Measurements from ENCODE around the gene USP40. TPM values are rescaled to one million over a fixed set of nuclear protein-coding genes. Genes with fewer than 3 reads are reported as not detected.

Gene USP40
- total RNA-seq, 1 donor from 2014 or later, result 47.6 TPM

DNA sequence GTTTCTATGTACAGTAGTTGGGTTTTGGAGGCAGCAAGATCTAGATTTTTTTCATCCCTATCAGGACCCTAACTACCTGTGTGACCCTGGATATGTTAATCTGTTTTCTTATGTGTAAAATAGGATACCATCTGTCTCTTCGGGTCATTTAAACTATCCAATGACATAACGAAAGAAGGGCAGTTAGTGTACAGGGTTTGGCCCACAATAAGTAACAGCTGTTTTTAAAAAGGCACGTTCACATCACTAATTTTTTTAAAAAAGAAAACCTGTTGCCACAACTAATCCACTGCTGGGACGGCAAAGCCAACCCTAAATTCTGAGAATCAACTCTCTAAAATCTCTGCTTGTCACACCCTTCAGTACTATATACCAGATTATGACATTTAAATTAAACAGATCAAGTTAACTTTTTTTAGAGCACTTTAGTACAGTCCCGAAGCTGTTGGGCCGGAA, 869 bp downstream of the USP40 start:
- ATAC-seq, result no peak
- Histone ChIP-seq H3K4me3 (peak overlapping the region; percentile 92), H3K4me1 (peaks cover 17% of the 10 kb centered on the region), H3K27me3 (no peaks in the 10 kb centered on the region), H3K9me3 (no peaks in the 10 kb centered on the region), H3K36me3 (peaks cover 2% of the 10 kb centered on the region), H3K27ac (peak overlapping the region; percentile 97)
- intact Hi-C loops (cut with DNase I), result no loop called here
- TF ChIP-seq, protein P1, sequence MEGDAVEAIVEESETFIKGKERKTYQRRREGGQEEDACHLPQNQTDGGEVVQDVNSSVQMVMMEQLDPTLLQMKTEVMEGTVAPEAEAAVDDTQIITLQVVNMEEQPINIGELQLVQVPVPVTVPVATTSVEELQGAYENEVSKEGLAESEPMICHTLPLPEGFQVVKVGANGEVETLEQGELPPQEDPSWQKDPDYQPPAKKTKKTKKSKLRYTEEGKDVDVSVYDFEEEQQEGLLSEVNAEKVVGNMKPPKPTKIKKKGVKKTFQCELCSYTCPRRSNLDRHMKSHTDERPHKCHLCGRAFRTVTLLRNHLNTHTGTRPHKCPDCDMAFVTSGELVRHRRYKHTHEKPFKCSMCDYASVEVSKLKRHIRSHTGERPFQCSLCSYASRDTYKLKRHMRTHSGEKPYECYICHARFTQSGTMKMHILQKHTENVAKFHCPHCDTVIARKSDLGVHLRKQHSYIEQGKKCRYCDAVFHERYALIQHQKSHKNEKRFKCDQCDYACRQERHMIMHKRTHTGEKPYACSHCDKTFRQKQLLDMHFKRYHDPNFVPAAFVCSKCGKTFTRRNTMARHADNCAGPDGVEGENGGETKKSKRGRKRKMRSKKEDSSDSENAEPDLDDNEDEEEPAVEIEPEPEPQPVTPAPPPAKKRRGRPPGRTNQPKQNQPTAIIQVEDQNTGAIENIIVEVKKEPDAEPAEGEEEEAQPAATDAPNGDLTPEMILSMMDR (IDR thresholded peaks at IDR 0.05), result no peak
- DNase-seq, result no peak

DNA sequence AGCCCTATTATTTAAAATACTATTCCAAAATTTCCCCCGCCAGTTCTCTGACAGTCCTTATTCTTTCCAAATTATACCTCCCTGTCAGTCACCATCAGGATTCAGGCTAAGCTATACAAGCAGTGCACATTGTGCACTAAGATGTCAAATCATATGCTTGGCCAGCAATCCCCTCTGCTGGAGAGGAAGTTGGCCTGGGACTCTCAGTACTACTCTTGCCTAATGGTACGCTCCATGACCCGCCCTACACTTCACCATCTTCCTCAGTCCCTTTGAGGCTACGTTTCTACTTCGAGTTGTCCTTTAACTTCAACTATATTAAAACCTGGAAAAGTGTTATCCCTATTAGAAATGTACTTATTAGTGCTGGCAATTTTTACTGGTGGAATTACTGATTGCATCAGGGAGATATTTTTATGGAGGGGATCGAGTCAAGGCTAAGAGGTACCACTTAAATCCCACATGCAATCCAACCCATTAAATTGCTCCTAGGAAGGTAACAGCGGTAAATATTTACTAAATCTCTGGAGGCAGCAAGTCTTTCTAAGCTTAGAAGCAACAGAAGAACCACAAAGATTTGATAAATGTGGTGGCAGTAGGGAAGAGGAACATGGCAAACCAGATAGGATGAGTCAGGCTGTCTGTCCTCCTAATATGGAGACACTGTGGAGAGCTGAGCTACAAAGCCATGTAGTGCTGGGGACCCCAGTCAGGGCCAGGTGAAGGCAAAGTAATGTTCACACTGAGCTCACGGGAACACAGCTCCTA, 2.7 kb downstream of the USP40 start:
- Histone ChIP-seq H3K27ac (no peak overlapping the region), H3K36me3 (peaks cover 21% of the 10 kb centered on the region), H3K9me3 (no peaks in the 10 kb centered on the region), H3K4me1 (peaks cover 17% of the 10 kb centered on the region), H3K27me3 (no peaks in the 10 kb centered on the region), H3K4me3 (no peak overlapping the region)
- peak; percentile 75 for ATAC-seq
- intact Hi-C loops (cut with DNase I), result no loop called here
- TF ChIP-seq, protein P1 (IDR thresholded peaks at IDR 0.05), result no peak
- DNase-seq, result no peak

DNA sequence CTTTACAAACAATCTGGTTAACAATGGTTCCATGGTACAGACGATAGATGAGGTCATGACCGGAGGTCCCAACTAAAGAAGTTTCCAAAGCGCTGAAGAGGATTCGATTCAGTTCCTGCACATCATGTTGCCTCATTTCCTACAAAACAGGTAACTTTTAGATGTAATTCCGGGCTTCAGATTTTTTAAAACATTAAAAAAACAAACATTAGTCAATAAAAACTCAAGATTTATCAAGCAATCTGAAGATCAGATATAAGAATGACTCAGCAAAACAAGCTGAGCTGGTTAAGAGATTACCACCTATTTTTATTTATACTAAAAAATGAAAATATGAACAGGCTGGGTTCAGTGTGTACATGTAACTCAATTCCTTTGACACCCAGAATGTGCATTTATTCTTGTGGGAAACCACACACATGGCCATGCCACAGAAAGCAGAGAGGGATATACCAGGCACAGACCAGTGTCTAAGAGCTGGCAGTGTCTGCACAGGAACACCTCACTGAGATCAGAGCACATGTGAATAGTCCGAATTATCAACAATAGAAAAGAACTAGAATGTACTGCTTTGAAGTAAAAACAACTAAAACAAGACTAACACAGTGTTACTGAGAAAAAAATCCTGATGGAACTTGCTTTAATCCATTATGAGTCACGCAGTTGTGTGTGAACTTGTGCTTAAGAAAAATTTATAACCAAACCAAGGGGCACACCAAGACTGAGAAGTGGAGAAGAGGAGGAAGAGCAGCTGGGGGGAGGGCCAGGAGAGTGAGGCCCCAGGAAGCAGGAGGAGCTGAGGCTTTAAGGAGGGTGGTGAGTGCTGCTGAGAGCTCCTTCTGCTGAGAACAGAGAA, 9.5 kb downstream of the USP40 start:
- ATAC-seq (peak; percentile 62), DNase-seq (no peak)
- Histone ChIP-seq H3K4me1 (no peaks in the 10 kb centered on the region), H3K27ac (no peak overlapping the region), H3K36me3 (peaks cover 82% of the 10 kb centered on the region), H3K4me3 (no peak overlapping the region), H3K27me3 (no peaks in the 10 kb centered on the region), H3K9me3 (no peaks in the 10 kb centered on the region)
- TF ChIP-seq, protein P1 (IDR thresholded peaks at IDR 0.05), result no peak
- intact Hi-C loops (cut with DNase I), result no loop called here

DNA sequence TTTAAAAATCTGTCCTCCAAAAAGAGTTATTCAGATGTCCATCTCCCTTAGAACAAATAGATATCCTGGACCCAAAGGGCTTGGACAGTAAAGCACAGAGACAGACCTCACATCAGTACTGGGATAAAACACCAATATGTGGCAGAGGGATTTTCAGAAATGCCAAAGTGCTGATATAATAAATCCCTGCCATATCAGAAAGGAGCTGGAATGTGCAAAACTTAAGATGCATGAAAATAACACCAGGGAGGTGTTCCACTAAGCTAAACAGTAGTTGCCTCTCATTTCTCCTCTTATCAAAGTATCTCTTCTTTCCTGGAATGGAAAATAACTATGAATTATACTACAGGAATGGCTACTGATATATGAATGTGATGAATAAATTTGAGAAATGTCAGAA, 13.2 kb downstream of the USP40 start:
- Histone ChIP-seq H3K27ac (no peak overlapping the region), H3K36me3 (peaks cover 90% of the 10 kb centered on the region), H3K4me1 (no peaks in the 10 kb centered on the region), H3K4me3 (no peak overlapping the region), H3K9me3 (no peaks in the 10 kb centered on the region), H3K27me3 (no peaks in the 10 kb centered on the region)
- DNase-seq, result no peak
- TF ChIP-seq, protein P1 (IDR thresholded peaks at IDR 0.05), result no peak
- ATAC-seq, result no peak
- intact Hi-C loops (cut with DNase I), result no loop called here

DNA sequence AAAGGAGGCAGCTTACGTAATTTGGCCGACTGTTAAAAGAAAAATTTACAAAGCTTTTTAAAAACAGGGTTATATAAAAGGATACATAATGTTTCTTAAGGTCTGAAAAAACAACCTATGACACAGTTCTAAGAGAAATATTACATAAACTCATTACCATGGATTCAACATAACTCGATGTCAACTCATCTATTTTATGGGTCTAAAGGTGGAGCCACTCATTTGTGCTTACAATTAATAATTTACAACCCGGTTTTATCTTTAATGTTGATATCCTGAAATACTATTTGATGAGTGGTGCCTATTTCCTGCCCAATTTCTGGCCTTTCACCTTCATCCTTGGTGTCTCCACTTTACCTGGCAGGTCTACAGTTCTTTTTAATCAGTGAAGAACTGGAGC, 15.1 kb downstream of the USP40 start:
- peaks cover 92% of the 10 kb centered on the region for H3K36me3 ChIP-seq
- no peak overlapping the region for H3K4me3 ChIP-seq
- H3K9me3 ChIP-seq, result no peaks in the 10 kb centered on the region
- ATAC-seq (no peak), DNase-seq (no peak)
- H3K4me1 ChIP-seq, result no peaks in the 10 kb centered on the region
- TF ChIP-seq, protein P1 (IDR thresholded peaks at IDR 0.05), result no peak
- no peak overlapping the region for H3K27ac ChIP-seq
- H3K27me3 ChIP-seq, result no peaks in the 10 kb centered on the region
- intact Hi-C loops (cut with DNase I), result no loop called here

Data from upper lobe of right lung (tissue), 1 donor.